ENCODE measurements around the gene ASCC1. TPM values are rescaled to one million over a fixed set of nuclear protein-coding genes. Genes with fewer than 3 reads are reported as not detected.

The ASCC1 gene
- total and polyA plus RNA-seq, 2 experiments from 2014 or later: 13.7 to 37.2 TPM

DNA sequence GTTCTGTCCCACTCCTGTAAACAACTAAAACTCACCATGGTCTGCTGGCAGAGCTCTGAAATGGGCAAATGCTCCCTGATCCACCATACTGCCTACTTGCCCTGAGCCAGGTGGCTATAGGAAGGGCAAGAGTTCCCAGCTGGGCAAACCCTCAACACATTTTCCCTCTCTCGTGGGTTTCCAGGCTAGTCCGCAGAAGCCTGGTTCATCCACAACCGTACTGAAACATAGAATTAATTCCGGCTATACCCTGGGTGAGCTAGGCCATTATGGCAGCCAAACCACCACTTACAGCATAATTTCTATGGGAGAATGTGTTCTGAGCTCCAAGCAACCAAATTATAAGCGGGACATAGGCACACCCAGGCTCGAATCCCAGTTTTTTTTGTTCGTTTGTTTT lies 37.5 kb upstream of the ASCC1 start:
- Histone ChIP-seq H3K4me1 (ENCODE audit: insufficient read depth) (peaks cover 14% of the 10 kb centered on the region), H3K9me2 (ENCODE audit: insufficient read depth) (no peaks in the 10 kb centered on the region), H3K4me2 (no peak overlapping the region), H3K36me3 (ENCODE audit: insufficient read depth) (no peaks in the 10 kb centered on the region), H4K20me1 (replicated peaks; ENCODE audit: insufficient read depth) (no peaks in the 10 kb centered on the region), H3K4me3 (no peak overlapping the region), H3K79me2 (replicated peaks; ENCODE audit: insufficient read depth) (no peaks in the 10 kb centered on the region), H3F3A (replicated peaks; ENCODE audit: low read depth) (peaks cover 3% of the 10 kb centered on the region; the same call in 1 of the 2 replicates), H3K27me3 (ENCODE audit: insufficient read depth) (no peaks in the 10 kb centered on the region), H3K27ac (ENCODE audit: low read depth) (no peak overlapping the region), H2AFZ (no peak overlapping the region; the same call in 1 of the 2 replicates)
- DNase-seq (ENCODE audit: low spot score) (no peak), ATAC-seq (no peak)
- peaks cover 12% of the 10 kb centered on the region for H3K27me3 Mint-ChIP-seq (ENCODE audit: insufficient read depth, low read depth, poor library complexity)
- no peaks in the 10 kb centered on the region for H3K36me3 Mint-ChIP-seq (ENCODE audit: low read depth)
- TF ChIP-seq JUNB (IDR thresholded peaks at IDR 0.05; ENCODE audit: unreplicated experiment) (no peak), CREB1 (CRISPR knock-in tag; IDR thresholded peaks at IDR 0.05; ENCODE audit: low read depth) (no peak), STAT1 (IDR thresholded peaks at IDR 0.05; ENCODE audit: unreplicated experiment) (no peak), EZH2phosphoT487 (IDR thresholded peaks at IDR 0.05; ENCODE audit: unreplicated experiment) (no peak), ZNF331 (CRISPR knock-in tag; IDR thresholded peaks at IDR 0.05; ENCODE audit: low read depth) (no peak), EZH2 (IDR thresholded peaks at IDR 0.05; ENCODE audit: low read depth, unreplicated experiment) (no peak), POLR2AphosphoS5 (IDR thresholded peaks at IDR 0.05; ENCODE audit: low read depth) (no peak), ZNF114 (CRISPR knock-in tag; IDR thresholded peaks at IDR 0.05) (no peak), NANOG (IDR thresholded peaks at IDR 0.05; ENCODE audit: borderline replicate concordance) (no peak), ZNF462 (CRISPR knock-in tag; IDR thresholded peaks at IDR 0.05) (no peak)
- TF ChIP-seq, protein P1, sequence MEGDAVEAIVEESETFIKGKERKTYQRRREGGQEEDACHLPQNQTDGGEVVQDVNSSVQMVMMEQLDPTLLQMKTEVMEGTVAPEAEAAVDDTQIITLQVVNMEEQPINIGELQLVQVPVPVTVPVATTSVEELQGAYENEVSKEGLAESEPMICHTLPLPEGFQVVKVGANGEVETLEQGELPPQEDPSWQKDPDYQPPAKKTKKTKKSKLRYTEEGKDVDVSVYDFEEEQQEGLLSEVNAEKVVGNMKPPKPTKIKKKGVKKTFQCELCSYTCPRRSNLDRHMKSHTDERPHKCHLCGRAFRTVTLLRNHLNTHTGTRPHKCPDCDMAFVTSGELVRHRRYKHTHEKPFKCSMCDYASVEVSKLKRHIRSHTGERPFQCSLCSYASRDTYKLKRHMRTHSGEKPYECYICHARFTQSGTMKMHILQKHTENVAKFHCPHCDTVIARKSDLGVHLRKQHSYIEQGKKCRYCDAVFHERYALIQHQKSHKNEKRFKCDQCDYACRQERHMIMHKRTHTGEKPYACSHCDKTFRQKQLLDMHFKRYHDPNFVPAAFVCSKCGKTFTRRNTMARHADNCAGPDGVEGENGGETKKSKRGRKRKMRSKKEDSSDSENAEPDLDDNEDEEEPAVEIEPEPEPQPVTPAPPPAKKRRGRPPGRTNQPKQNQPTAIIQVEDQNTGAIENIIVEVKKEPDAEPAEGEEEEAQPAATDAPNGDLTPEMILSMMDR (conservative IDR thresholded peaks at IDR 0.05; ENCODE audit: low read depth in 2 of 2): no peak
- TF ChIP-seq, protein P2, sequence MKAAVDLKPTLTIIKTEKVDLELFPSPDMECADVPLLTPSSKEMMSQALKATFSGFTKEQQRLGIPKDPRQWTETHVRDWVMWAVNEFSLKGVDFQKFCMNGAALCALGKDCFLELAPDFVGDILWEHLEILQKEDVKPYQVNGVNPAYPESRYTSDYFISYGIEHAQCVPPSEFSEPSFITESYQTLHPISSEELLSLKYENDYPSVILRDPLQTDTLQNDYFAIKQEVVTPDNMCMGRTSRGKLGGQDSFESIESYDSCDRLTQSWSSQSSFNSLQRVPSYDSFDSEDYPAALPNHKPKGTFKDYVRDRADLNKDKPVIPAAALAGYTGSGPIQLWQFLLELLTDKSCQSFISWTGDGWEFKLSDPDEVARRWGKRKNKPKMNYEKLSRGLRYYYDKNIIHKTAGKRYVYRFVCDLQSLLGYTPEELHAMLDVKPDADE (IDR thresholded peaks at IDR 0.05): no peak
- TF ChIP-seq, protein P3, sequence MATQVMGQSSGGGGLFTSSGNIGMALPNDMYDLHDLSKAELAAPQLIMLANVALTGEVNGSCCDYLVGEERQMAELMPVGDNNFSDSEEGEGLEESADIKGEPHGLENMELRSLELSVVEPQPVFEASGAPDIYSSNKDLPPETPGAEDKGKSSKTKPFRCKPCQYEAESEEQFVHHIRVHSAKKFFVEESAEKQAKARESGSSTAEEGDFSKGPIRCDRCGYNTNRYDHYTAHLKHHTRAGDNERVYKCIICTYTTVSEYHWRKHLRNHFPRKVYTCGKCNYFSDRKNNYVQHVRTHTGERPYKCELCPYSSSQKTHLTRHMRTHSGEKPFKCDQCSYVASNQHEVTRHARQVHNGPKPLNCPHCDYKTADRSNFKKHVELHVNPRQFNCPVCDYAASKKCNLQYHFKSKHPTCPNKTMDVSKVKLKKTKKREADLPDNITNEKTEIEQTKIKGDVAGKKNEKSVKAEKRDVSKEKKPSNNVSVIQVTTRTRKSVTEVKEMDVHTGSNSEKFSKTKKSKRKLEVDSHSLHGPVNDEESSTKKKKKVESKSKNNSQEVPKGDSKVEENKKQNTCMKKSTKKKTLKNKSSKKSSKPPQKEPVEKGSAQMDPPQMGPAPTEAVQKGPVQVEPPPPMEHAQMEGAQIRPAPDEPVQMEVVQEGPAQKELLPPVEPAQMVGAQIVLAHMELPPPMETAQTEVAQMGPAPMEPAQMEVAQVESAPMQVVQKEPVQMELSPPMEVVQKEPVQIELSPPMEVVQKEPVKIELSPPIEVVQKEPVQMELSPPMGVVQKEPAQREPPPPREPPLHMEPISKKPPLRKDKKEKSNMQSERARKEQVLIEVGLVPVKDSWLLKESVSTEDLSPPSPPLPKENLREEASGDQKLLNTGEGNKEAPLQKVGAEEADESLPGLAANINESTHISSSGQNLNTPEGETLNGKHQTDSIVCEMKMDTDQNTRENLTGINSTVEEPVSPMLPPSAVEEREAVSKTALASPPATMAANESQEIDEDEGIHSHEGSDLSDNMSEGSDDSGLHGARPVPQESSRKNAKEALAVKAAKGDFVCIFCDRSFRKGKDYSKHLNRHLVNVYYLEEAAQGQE (IDR thresholded peaks at IDR 0.05; ENCODE audit: unreplicated experiment): no peak
- H3K9me3 Mint-ChIP-seq: no peaks in the 10 kb centered on the region
- H3K4me3 Mint-ChIP-seq: no peak overlapping the region
- no peak overlapping the region for H3K27ac Mint-ChIP-seq
- peaks cover 28% of the 10 kb centered on the region for H3K4me1 Mint-ChIP-seq

Measured in GM23338 (cell line).